Measurements from ENCODE around the gene CSNK2B.

GRCh38 chr6:31692353-31692752 is 26.5 kb downstream of the CSNK2B start:
- TF ChIP-seq MYC (IDR thresholded peaks at IDR 0.05; ENCODE audit: low read depth, low read length) (no peak), CTCF (IDR thresholded peaks at IDR 0.05; ENCODE audit: low read depth, low read length) (no peak), POLR2A (IDR thresholded peaks at IDR 0.05; ENCODE audit: extremely low read depth, insufficient read length) (no peak)

Measured in NB4 (cell line).